Measurements from ENCODE around the gene CDH4. TPM values are rescaled to one million over a fixed set of nuclear protein-coding genes. Genes with fewer than 3 reads are reported as not detected.

Gene CDH4
- total RNA-seq, 1 experiment from 2014 or later, result 5.3 TPM

GRCh38 chr20:61246269-61246668, 5.8 kb upstream of the CDH4 start (continued):
- TF ChIP-seq ATF3 (CRISPR knock-in tag; conservative IDR thresholded peaks at IDR 0.05) (no peak), HMGA2 (CRISPR knock-in tag; IDR thresholded peaks at IDR 0.05) (no peak), ZBTB21 (CRISPR knock-in tag; IDR thresholded peaks at IDR 0.05; ENCODE audit: borderline replicate concordance) (no peak), ZNF396 (CRISPR knock-in tag; IDR thresholded peaks at IDR 0.05; ENCODE audit: borderline replicate concordance) (no peak), ELF4 (CRISPR knock-in tag; IDR thresholded peaks at IDR 0.05; ENCODE audit: low read depth) (no peak)

- Mint-ChIP-seq H3K27ac (no peak overlapping the region), H3K4me1 (peaks cover 22% of the 10 kb centered on the region), H3K9me3 (no peaks in the 10 kb centered on the region), H3K27me3 (ENCODE audit: low read depth) (peaks cover 84% of the 10 kb centered on the region), H3K4me3 (no peak overlapping the region), H3K36me3 (no peaks in the 10 kb centered on the region)
- TF ChIP-seq ZNF425 (CRISPR knock-in tag; conservative IDR thresholded peaks at IDR 0.05) (no peak), FOXK1 (CRISPR knock-in tag; IDR thresholded peaks at IDR 0.05) (no peak), ZBTB21 (CRISPR knock-in tag; IDR thresholded peaks at IDR 0.05; ENCODE audit: borderline replicate concordance) (no peak), ZNF219 (CRISPR knock-in tag; IDR thresholded peaks at IDR 0.05; ENCODE audit: borderline replicate concordance) (no peak), EMX1 (CRISPR knock-in tag; IDR thresholded peaks at IDR 0.05) (no peak), NFE2L1 (CRISPR knock-in tag; IDR thresholded peaks at IDR 0.05) (no peak), GABPB1 (CRISPR knock-in tag; IDR thresholded peaks at IDR 0.05) (no peak), MYBL2 (CRISPR knock-in tag; IDR thresholded peaks at IDR 0.05) (no peak), AR (CRISPR knock-in tag; IDR thresholded peaks at IDR 0.05) (no peak), NR2C2 (CRISPR knock-in tag; IDR thresholded peaks at IDR 0.05) (no peak), ZNF416 (CRISPR knock-in tag; IDR thresholded peaks at IDR 0.05) (no peak), HMGA2 (CRISPR knock-in tag; IDR thresholded peaks at IDR 0.05) (no peak), MAX (CRISPR knock-in tag; IDR thresholded peaks at IDR 0.05) (no peak), SP1 (CRISPR knock-in tag; conservative IDR thresholded peaks at IDR 0.05) (no peak), HMGXB4 (CRISPR knock-in tag; IDR thresholded peaks at IDR 0.05) (no peak), ELF4 (CRISPR knock-in tag; IDR thresholded peaks at IDR 0.05; ENCODE audit: low read depth) (no peak), FOXP1 (CRISPR knock-in tag; IDR thresholded peaks at IDR 0.05; ENCODE audit: borderline replicate concordance) (no peak), ERG (CRISPR knock-in tag; IDR thresholded peaks at IDR 0.05) (no peak)
- ATAC-seq, result no peak
- ChIA-PET POLR2A (no interaction called here), CTCF (interaction anchor here (1.5 to 3.4 kb wide), 2 partner anchors 11 to 21 kb away, joined by 3 to 17 read pairs; no protein-coding TSS in a partner anchor)
- no peak for DNase-seq (ENCODE audit: low spot score)
Measured at GRCh38 chr20:61249626-61250025, 2.4 kb upstream of the CDH4 start.
